ENCODE results near the gene RHOBTB3.

Gene RHOBTB3

DNA sequence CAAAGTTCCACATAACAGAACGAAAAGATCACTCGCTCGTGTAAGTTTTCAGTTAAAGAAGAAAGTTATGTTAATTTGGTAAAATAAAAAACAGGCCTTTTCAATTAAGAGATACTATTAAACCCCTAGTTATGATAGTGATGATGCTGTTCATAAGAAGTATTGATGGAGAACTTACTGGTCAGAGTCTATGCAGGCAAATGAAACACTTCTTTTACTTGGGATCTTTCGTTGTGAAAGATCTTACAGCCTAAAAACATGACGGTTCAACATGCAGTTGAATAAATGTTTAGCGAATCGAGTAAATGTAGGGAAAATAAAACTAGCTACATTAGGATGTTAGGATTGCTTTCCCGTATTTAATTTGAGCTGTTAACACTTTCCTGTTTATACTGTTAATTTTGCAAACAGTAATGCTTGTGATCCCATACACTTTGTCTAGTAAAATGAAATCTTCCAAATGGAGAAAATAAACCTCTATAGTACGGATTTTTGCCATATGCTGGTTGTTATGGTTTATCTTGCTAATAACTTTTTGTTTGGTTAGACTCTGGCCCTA, 2.0 kb downstream of the RHOBTB3 start:
- no peak for DNase-seq

DNA sequence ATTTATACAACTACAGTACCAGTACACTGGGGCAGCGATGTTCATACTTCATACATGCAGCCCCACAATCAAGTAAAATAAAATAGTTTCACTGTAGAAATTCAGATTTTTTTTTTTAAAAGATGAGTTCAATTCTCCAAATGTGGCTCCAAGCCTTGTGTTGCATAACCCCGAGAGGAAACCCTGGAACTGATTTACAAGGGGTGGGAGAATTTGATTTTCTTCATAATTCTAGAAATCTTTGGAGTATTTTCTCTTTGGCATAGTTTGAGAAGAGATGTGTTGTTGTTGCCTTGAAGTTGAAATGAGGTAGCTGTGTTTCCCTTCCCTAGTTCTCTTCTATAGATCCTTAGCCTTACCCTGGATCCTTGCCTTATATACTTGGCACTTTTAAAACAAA, 3.1 kb downstream of the RHOBTB3 start:
- no peak for DNase-seq

DNA sequence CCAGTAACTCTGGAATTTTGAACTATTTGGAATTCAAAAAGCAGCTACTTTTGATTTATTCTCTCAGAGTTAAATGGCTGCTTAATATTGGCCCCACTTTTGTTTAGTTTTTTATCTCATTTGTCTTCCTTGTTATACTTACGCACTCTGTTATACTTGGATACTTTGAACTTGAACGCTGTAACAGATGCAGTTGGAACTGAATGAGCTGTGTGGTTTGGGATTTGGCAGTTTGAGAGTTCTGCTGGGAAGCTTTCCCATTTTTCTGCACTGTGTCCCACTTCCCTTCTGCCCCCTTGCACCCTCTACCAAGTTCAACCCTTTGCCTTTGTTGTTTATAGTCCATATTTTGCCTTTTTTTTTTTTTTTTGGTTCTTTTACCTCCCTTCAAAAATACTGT, 3.8 kb downstream of the RHOBTB3 start:
- DNase-seq = no peak

- no peak for DNase-seq
Measured at GRCh38 chr5:95735406-95735805, 4.3 kb downstream of the RHOBTB3 start.

DNA sequence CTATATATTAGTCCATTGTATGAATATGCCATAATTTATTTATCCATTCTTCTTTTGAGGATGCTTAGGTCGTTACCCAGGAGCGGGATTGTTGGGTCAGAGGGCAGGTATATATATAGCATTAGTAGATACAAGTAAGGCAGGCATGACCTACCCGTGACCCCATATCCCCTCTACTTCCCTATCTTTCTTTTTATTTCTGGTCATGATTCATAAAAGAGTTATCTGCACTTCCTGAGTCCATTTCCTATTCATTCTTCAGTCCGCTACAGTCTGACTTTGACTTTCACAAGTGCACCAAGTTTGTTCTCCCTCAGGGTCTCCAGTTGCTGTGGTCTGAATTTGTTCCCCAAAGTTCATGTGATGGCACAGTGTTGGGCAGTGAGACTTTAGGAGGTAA, 6.9 kb downstream of the RHOBTB3 start:
- DNase-seq = no peak

DNA sequence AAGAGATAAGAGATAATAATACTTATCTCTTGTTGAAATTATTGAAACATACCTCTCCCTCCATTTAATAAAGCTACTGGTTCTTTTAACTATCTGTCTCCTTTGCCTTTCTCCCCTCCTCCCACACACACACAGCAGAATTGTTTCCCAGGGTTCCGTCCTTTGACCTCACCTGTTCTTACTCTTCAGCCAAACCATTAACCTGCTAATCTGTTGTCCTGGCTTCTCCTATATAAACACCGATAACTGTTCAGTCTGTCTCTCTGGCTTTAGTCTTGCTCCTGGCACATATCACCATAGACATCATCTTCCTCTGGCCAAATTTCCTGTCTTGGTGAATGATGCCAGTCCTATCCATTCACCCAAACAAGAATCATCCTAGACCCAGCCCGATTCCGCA, 7.7 kb downstream of the RHOBTB3 start:
- no peak for DNase-seq

DNA sequence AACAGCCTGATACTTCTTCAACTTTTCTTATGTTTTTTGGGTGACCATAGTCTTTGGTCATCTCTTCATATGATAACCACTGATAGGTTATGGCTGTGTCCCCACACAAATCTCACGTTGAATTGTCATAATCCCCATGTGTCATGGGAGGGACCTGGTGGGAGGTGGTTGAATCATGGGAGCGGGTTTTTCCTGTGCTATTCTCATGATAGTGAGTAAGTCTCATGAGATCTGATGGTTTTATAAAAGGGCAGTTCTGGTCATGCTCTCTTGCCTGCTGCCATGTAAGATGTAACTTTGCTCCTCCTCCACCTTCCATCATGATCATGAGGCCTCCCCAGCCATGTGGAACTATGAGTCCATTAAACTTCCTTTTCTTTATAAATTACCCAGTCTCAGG, 8.7 kb downstream of the RHOBTB3 start:
- no peak for DNase-seq

DNA sequence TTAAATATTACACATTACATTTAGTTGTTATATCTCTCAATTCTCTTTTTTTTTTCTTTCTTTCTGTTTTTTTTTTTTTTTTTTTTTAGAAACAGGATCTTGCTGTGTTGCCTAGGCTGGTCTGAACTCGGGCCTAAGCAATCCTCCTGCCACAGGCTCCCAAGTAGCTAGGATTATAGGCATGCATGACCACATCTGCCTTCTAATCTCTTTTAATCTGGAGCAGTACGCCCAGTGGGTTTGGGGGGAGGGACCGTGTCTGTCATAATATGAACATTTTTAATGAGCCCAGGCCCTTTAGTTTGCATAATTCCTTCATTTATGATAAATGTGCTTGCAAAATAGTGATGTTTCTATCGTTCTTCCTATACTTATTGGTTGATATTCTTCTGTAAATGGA, 10.3 kb downstream of the RHOBTB3 start:
- DNase-seq = no peak

- no peak for DNase-seq
Measured at GRCh38 chr5:95743232-95743631, 12.1 kb downstream of the RHOBTB3 start.

DNA sequence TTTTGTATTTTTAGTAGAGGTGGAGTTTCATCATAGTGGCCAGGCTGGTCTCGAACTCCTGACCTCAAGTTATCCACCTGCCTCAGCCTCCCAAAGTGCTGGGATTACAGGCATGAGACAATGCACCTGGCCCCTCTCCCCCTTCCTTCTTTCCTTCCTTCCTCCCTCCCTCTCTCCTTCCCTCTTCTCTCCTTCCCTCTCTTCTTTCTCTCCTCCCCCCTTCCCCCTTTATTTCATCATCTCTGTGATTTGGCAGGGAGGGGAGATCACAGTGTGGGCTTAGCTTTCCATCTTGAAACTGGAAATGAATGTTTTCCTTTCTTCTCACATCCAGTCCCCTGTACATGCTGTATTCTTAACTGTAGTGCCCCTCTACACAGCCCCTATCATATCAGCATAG, 12.7 kb downstream of the RHOBTB3 start:
- DNase-seq = no peak

- no peak for DNase-seq
Measured at GRCh38 chr5:95746194-95746593, 15.1 kb downstream of the RHOBTB3 start.

GRCh38 chr5:95746722-95747679, 15.9 kb downstream of the RHOBTB3 start:
- DNase-seq = no peak

DNA sequence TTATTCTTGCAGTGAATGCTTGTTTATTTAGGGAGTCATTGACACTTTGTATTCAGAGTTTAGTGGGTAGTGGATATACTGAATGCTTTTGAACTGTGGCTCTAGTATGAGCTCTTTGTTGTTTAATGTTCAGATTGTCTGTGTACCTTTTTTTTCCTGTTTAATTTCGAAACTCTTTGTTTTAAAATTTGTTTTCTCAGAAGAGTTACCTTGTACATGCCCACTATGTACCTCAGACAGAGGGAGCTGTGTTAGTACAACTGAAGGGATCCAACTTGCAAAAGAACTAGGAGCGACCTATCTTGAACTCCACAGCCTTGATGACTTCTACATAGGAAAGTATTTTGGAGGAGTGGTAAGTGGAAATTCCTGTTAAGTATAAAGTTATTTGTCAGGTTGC, 17.0 kb downstream of the RHOBTB3 start:
- DNase-seq = no peak

- DNase-seq = no peak
Measured at GRCh38 chr5:95754545-95754944, 23.4 kb downstream of the RHOBTB3 start.

DNA sequence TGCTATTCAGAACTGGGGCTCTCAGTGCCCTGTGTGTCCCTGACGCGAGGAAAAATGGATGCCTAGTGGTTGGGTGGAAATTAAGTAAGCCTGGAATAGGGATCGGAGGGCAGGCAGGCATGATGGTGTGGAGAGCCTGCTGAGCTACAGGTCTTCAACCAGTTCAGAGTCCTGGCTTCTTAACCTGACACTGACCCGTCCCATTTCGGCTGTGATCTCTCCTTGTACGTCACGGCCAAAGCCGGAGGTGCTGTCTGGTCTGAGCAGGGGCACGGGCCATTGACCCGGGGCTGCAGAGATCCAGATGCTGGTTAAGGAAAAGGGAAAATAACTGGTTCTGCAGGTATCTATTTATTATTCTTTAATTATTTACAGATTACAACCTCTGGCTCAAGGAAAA, 27.9 kb downstream of the RHOBTB3 start:
- DNase-seq = no peak

GRCh38 chr5:95759634-95760033, 28.5 kb downstream of the RHOBTB3 start:
- no peak for DNase-seq

GRCh38 chr5:95760273-95761191, 29.4 kb downstream of the RHOBTB3 start:
- DNase-seq = peak in 1 of 2 donors; percentile 45

DNA sequence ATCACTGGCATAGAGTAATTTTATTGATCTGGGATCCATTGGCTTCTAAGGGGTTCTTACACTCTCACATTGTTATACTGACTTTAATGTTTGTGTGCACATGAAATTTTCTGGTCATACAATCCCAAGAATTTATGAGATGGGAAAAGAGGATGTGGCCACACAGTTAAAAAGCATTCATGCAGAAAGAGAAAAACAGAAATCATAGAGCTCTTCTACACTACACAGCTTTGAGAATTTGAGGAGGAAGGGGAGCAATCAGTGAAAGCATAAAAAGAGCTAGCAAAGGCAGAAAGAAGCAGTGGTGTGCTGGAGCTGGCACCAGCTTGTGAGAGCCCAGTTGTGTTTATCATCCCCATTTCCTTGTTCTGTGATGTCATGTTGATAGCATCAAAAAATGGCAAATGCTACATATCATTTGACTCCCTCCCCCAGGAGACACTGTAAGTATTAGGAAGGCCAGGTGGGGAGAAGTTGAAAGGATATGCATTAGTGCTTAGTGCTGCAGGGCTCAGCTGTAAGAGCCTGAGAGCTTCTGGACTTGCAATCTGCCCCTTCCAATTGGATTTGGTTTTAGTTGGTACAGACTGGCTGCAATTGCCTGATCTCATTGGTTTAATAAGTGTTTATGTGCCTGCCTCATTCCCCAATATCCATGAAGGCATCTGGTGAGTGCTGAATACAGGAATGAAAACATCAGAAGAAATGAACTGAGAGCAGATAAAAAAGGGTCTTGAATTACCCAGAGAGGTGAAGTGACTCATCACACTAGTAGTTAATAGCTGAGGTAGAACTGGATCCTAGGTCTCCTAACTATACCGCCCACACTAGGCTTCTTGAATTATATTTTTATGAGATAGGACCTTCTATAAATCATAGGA, 30.9 kb downstream of the RHOBTB3 start:
- no peak for DNase-seq

GRCh38 chr5:95762652-95763041, 31.5 kb downstream of the RHOBTB3 start:
- DNase-seq = no peak

DNA sequence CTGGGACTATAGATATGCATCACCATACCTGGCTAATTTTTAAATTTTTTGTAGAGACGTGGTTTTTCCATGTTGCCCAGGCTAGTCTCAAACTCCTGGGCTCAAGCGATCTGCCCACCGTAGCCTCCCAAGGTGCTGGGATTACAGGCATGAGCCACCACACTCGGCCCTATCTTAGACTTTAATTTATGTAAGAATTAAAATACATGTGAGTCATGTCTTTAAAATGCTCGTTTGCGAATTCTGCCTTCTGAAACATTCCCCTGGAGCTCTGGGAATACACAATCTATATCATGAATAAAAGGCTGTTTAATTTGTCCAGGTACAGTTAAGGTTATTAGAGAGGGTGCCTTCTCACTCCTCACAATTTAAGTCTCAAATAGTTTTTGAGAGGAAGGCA, 32.8 kb downstream of the RHOBTB3 start:
- DNase-seq = no peak

DNA sequence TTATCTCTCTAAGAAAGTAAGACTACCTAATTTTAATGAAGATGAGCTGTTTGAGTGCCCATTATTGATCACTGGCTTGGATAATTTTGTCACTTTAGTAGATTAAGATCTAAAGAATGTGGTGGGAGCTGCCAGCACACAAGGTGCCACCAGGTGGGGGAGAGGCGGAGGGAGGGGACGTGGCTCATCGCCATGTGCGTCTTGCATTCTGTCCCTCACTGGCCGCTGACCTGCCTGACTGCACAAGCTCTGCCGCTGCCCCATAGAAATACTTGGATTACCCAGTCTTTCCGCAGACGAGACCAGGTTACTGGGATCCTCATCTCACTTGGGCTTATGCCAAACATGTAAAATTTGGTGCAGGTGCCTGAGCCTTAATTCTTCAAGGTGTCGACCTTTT, 37.6 kb downstream of the RHOBTB3 start:
- no peak for DNase-seq

Data from CD4-positive, alpha-beta T cell treated with Interleukin-1 beta for 1 hour (primary cell).